Spleen (tissue), 7 donors: ENCODE results near the gene RSPH10B2.
"Not testable (repeated sequence)": the region's sequence is repeated elsewhere in the genome, so short reads cannot be mapped to it uniquely, and the experiment has no call there.

Experiments used
- POLR2A ChIP-seq, 3 donors: fragments of 450-650 bp; IDR thresholded peaks; one replicate each; pipeline ENCODE4 v1.5.1; 2017; ENCODE audit warnings: antibody characterized with exemption in 3 of 3, mild to moderate bottlenecking in 1 of 3
- TF ChIP-seq, protein P1 (sequence below), 11 experiments: fragments of 200-600 bp in 7 of 11; fragments of 450-650 bp in 4 of 11; sonication (generic) in 4 of 11; IDR thresholded peaks in 8 of 11; conservative IDR thresholded peaks in 3 of 11; 1 replicate in 7 of 11; 2 replicates in 4 of 11; pipeline versions ENCODE4 v1.4.0 to v1.8.0; 2016 to 2021; ENCODE audit warnings: antibody characterized with exemption in 11 of 11, inconsistent platforms in 4 of 11, mild to moderate bottlenecking in 1 of 11
- donor health status: DM: no; HTN: no; CAD: no; lungs with moderate emphysema.
- donor health status: DM: no; HTN: no; CAD: no.
- donor health status: DM: no; HTN: no; CAD: no.

DNA sequence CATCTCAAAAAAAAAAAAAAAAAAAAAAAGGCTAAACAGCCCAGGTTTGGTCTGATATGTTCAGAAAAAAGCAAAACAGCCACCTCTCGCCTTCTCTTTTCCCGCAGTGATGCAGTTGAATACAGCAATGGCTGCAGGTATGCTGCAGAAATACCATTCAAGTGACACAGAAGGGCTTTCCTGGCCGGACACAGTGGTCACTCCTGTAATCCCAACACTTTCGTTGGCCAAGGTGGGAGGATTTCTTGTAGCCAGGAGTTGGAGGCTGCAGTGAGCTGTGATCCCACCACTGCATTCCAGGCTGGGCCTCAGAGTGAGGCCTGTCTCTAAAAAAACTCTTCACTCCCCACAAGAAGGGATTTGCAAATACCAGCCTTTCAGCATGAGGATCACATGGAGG lies 29.6 kb upstream of the RSPH10B2 start:
- TF ChIP-seq, protein P1, sequence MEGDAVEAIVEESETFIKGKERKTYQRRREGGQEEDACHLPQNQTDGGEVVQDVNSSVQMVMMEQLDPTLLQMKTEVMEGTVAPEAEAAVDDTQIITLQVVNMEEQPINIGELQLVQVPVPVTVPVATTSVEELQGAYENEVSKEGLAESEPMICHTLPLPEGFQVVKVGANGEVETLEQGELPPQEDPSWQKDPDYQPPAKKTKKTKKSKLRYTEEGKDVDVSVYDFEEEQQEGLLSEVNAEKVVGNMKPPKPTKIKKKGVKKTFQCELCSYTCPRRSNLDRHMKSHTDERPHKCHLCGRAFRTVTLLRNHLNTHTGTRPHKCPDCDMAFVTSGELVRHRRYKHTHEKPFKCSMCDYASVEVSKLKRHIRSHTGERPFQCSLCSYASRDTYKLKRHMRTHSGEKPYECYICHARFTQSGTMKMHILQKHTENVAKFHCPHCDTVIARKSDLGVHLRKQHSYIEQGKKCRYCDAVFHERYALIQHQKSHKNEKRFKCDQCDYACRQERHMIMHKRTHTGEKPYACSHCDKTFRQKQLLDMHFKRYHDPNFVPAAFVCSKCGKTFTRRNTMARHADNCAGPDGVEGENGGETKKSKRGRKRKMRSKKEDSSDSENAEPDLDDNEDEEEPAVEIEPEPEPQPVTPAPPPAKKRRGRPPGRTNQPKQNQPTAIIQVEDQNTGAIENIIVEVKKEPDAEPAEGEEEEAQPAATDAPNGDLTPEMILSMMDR (IDR thresholded peaks at IDR 0.05 in 8 of 11, conservative IDR thresholded peaks at IDR 0.05 in 3 of 11): not testable (repeated sequence)
- not testable (repeated sequence) for TF ChIP-seq POLR2A (IDR thresholded peaks at IDR 0.05)
